Endothelial cell of umbilical vein (primary cell): ENCODE data around the gene STC2. TPM values are rescaled to one million over a fixed set of nuclear protein-coding genes. Genes with fewer than 3 reads are reported as not detected.

Experiments
- BruUV-seq: library from RNA; stranded (reverse); fragments of 400-500 nt; replicated peaks from 2 replicates; lab custom pipeline; 2021; lab: Mats Ljungman, UMichigan
- CTCF ChIA-PET: fragments of 300-600, 350-600 bp; sonication (Branson Sonifier 250); formaldehyde crosslinking; loops from one replicate; lab custom pipeline; 2021; ENCODE audit warnings: antibody characterized with exemption, inconsistent platforms; lab: Charles Lee
- POLR2A ChIA-PET: fragments of 300-600, 350-600 bp; sonication (Branson Sonifier 250); formaldehyde crosslinking; loops from one replicate; lab custom pipeline; 2021; ENCODE audit warnings: antibody characterized with exemption, inconsistent platforms; lab: Charles Lee
- DNase-seq: peaks from one replicate; pipeline ENCODE4 v3.0.0-alpha.2; 2011; ENCODE audit warnings: low read depth, low spot score
- FAIRE-seq: peaks from 2 replicates; lab custom pipeline; 2011; peaks lifted over from hg19 to GRCh38; lab: Jason Lieb, UNC
- H2AFZ ChIP-seq: 2 replicates; pipeline ENCODE4 v1.6.0; 2012; ENCODE audit warnings: low read depth, low read length, control low read depth, inconsistent platforms
- H3K27ac ChIP-seq: 2 replicates; pipeline ENCODE4 v1.5.1; 2011; ENCODE audit warnings: low read depth, mild to moderate bottlenecking, control low read depth, low read length, moderate library complexity; ENCODE audit not compliant: insufficient read depth
- H3K27me3 ChIP-seq, 2 experiments: 2 replicates each; pipeline versions ENCODE4 v1.6.0 to v1.6.1; 2011; ENCODE audit warnings: low read length in 2 of 2, mixed read lengths in 1 of 2; ENCODE audit not compliant: control insufficient read depth in 2 of 2, insufficient read depth in 2 of 2
- H3K36me3 ChIP-seq, 2 experiments: 2 replicates in 1 of 2; 3 replicates in 1 of 2; pipeline ENCODE4 v1.5.1; 2011; ENCODE audit warnings: low read length in 2 of 2, mild to moderate bottlenecking in 1 of 2, moderate library complexity in 1 of 2; ENCODE audit not compliant: control insufficient read depth in 2 of 2, insufficient read depth in 2 of 2; ENCODE audit errors: extremely low read depth in 1 of 2
- H3K4me1 ChIP-seq: 3 replicates; pipeline ENCODE4 v1.5.1; 2011; ENCODE audit warnings: mild to moderate bottlenecking, low read length; ENCODE audit not compliant: control insufficient read depth, insufficient read depth; ENCODE audit errors: extremely low read depth
- H3K4me2 ChIP-seq: 2 replicates; pipeline ENCODE4 v1.6.1; 2011; ENCODE audit warnings: low read length, control low read depth, mixed read lengths; ENCODE audit not compliant: insufficient read depth
- H3K4me3 ChIP-seq, 3 experiments: fragments of 200-600 bp in 1 of 3; sonication (generic), shearing (Covaris generic) in 1 of 3; replicated peaks in 1 of 3; 2 replicates each; pipeline ENCODE4 v1.5.1; 2011 to 2016; ENCODE audit warnings: control low read depth in 3 of 3, low read length in 3 of 3, mild to moderate bottlenecking in 2 of 3, inconsistent platforms in 1 of 3, low read depth in 1 of 3, moderate library complexity in 1 of 3; ENCODE audit not compliant: insufficient read depth in 1 of 3
- H3K79me2 ChIP-seq: 2 replicates; pipeline ENCODE4 v1.6.0; 2012; ENCODE audit warnings: low read length, inconsistent platforms; ENCODE audit not compliant: control insufficient read depth, insufficient read depth
- H3K9ac ChIP-seq: replicated peaks from 2 replicates; pipeline ENCODE3; 2011; ENCODE audit warnings: low read length, control low read depth; ENCODE audit not compliant: insufficient read depth; ENCODE audit errors: extremely low read depth
- H3K9me1 ChIP-seq: replicated peaks from 3 replicates; pipeline ENCODE4 v1.6.0; 2011; ENCODE audit warnings: mild to moderate bottlenecking, low read length; ENCODE audit not compliant: control insufficient read depth, insufficient read depth; ENCODE audit errors: extremely low read depth
- H3K9me3 ChIP-seq: replicated peaks from 2 replicates; pipeline ENCODE4 v1.5.1; 2012; ENCODE audit warnings: low read length, inconsistent platforms; ENCODE audit not compliant: control insufficient read depth, insufficient read depth
- H4K20me1 ChIP-seq: replicated peaks from 2 replicates; pipeline ENCODE3; 2011; ENCODE audit warnings: mild to moderate bottlenecking, low read length; ENCODE audit not compliant: control insufficient read depth, insufficient read depth; ENCODE audit errors: extremely low read depth
- CTCF ChIP-seq, 2 donors: IDR thresholded peaks; 1 replicate in 1 of 2; 2 replicates in 1 of 2; pipeline ENCODE4 v1.5.1; 2011; ENCODE audit warnings: low read length in 2 of 2, mild to moderate bottlenecking in 2 of 2, moderate library complexity in 2 of 2, control low read depth in 1 of 2, inconsistent platforms in 1 of 2, low read depth in 1 of 2; ENCODE audit not compliant: insufficient read depth in 1 of 2; ENCODE audit errors: extremely low read depth in 1 of 2
- GATA2 ChIP-seq: IDR thresholded peaks from 2 replicates; pipeline ENCODE4 v1.7.0; 2011; ENCODE audit warnings: low read depth, mild to moderate bottlenecking, moderate library complexity, mixed read lengths, low read length; ENCODE audit not compliant: insufficient read length, insufficient read depth
- JUN ChIP-seq: IDR thresholded peaks from 2 replicates; pipeline ENCODE4 v1.6.1; 2011; ENCODE audit warnings: borderline replicate concordance, low read depth; ENCODE audit not compliant: insufficient read length, insufficient read depth
- POLR2A ChIP-seq: IDR thresholded peaks from 2 replicates; pipeline ENCODE4 v1.6.1; 2012; ENCODE audit warnings: low read depth, mild to moderate bottlenecking, control low read depth, low read length
- dilution Hi-C: fragments of 300-500 bp; cut with MboI; formaldehyde crosslinking; loops from one replicate; pipeline ENCODE4 v1.15.0; 2019; ENCODE audit warnings: low sequenced_read_pairs; ENCODE audit not compliant: extremely low pct_ligation_motif_present
- intact Hi-C: fragments of 100-400 bp; cut with micrococcal nuclease; formaldehyde crosslinking; loops from one replicate; pipeline ENCODE4 v1.10.0; 2022
- polyA plus RNA-seq, 4 experiments: library from polyadenylated mRNA; depleted of rRNA in 3 of 4; stranded (reverse) in 3 of 4; unstranded in 1 of 4; fragments of >200 nt; gene quantifications; 2 replicates each; pipeline versions ENCODE4 v1.2.1 to v1.2.3, GENCODE V29; 2011 to 2012; ENCODE audit warnings: missing spikeins in 1 of 4
- total RNA-seq: library from RNA; stranded (reverse); gene quantifications from 2 replicates; pipeline ENCODE4 v1.2.3, GENCODE V29; 2021

The STC2 gene
- total and polyA plus RNA-seq, 2 donors (not counting 3 experiments of a cell fraction or from before 2014, with no cell fraction given): 19.0 to 26.9 TPM

GRCh38 chr5:173294673-173295320 is 33.4 kb downstream of the STC2 start:
- TF ChIP-seq POLR2A (no peak), GATA2 (peak; percentile 93)
- no peak for FAIRE-seq
- Histone ChIP-seq H2AFZ (peak overlapping the region; percentile 63), H3K79me2 (no peaks in the 10 kb centered on the region), H3K27me3 (no peaks in the 10 kb centered on the region), H3K27ac (no peak overlapping the region), H3K4me3 (no peak overlapping the region), H3K4me1 (peaks cover 22% of the 10 kb centered on the region), H3K9me1 (no peaks in the 10 kb centered on the region), H3K36me3 (no peaks in the 10 kb centered on the region), H3K9ac (no peak overlapping the region), H3K4me2 (peak overlapping the region; percentile 41), H4K20me1 (no peaks in the 10 kb centered on the region), H3K9me3 (no peaks in the 10 kb centered on the region)
- DNase-seq: peak; percentile 26
- ChIA-PET POLR2A (interaction anchor here (0.6 to 2.0 kb wide), 2 partner anchors 37 to 1920 kb away, joined by 4 to 5 read pairs; no protein-coding TSS in a partner anchor), CTCF (interaction anchor here (0.6 to 10.0 kb wide), 57 partner anchors 9 to 1017 kb away, joined by 3 to 428 read pairs (median 4); partner anchors contain the start of genes ATP6V0E1, BOD1 and STC2)
- intact Hi-C loops (loop anchor here (1.0 to 5.0 kb wide), 5 partner anchors 34 to 287 kb away; partner anchors contain the start of genes CREBRF and STC2), dilution Hi-C loops (no loop called here)
- no TSS peak for BruUV-seq

GRCh38 chr5:173293817-173294672 is 34.2 kb downstream of the STC2 start:
- Histone ChIP-seq H3K79me2 (no peaks in the 10 kb centered on the region), H3K27me3 (no peaks in the 10 kb centered on the region), H3K36me3 (no peaks in the 10 kb centered on the region), H3K27ac (no peak overlapping the region), H3K4me1 (peaks cover 22% of the 10 kb centered on the region), H4K20me1 (no peaks in the 10 kb centered on the region), H3K4me2 (peak overlapping the region; percentile 41), H3K9ac (no peak overlapping the region), H3K9me3 (no peaks in the 10 kb centered on the region), H3K9me1 (no peaks in the 10 kb centered on the region), H2AFZ (peak overlapping the region; percentile 76), H3K4me3 (no peak overlapping the region)
- DNase-seq (peak; percentile 75), FAIRE-seq (peak; percentile 89)
- dilution Hi-C loops: no loop called here
- ChIA-PET POLR2A (interaction anchor here (0.6 to 2.0 kb wide), 2 partner anchors 38 to 1919 kb away, joined by 4 to 5 read pairs; no protein-coding TSS in a partner anchor), CTCF (interaction anchor here (0.6 to 10.0 kb wide), 57 partner anchors 9 to 1018 kb away, joined by 3 to 428 read pairs (median 4); partner anchors contain the start of genes ATP6V0E1, BOD1 and STC2)
- intact Hi-C loops: loop anchor here (1.0 to 5.0 kb wide), 5 partner anchors 34 to 287 kb away; partner anchors contain the start of genes CREBRF and STC2
- TSS peak; percentile 34 for BruUV-seq
- TF ChIP-seq JUN (no peak), CTCF (IDR thresholded peaks at IDR 0.05; ENCODE audit: extremely low read depth in 1 of 2, insufficient read depth in 1 of 2, low read depth in 1 of 2, low read length in 2 of 2) (peak; percentile 77 to 85)
